ENCODE measurements around the gene CHRNA10. TPM values are rescaled to one million over a fixed set of nuclear protein-coding genes. Genes with fewer than 3 reads are reported as not detected.
A peak's percentile ranks its signal among the peaks of the same experiment; 100 is the strongest.

The CHRNA10 gene
- total RNA-seq, 1 experiment from 2014 or later: 1.7 TPM

GRCh38 chr11:3642071-3642951 lies 28.9 kb downstream of the CHRNA10 start (continued):
- TF ChIP-seq ZNF281 (CRISPR knock-in tag; IDR thresholded peaks at IDR 0.05) (no peak), GRHL2 (CRISPR knock-in tag; IDR thresholded peaks at IDR 0.05; ENCODE audit: insufficient replicate concordance, severe bottlenecking) (no peak), FOXJ3 (CRISPR knock-in tag; IDR thresholded peaks at IDR 0.05; ENCODE audit: borderline replicate concordance) (no peak), NFATC4 (CRISPR knock-in tag; IDR thresholded peaks at IDR 0.05) (no peak), ZNF263 (CRISPR knock-in tag; IDR thresholded peaks at IDR 0.05; ENCODE audit: low read depth) (no peak), KAT7 (CRISPR knock-in tag; IDR thresholded peaks at IDR 0.05; ENCODE audit: borderline replicate concordance) (no peak), ZNF317 (CRISPR knock-in tag; IDR thresholded peaks at IDR 0.05; ENCODE audit: borderline replicate concordance, low read depth) (no peak), EMX1 (CRISPR knock-in tag; IDR thresholded peaks at IDR 0.05) (no peak), ZNF512 (CRISPR knock-in tag; IDR thresholded peaks at IDR 0.05; ENCODE audit: borderline replicate concordance) (no peak), MXD4 (CRISPR knock-in tag; IDR thresholded peaks at IDR 0.05; ENCODE audit: borderline replicate concordance) (no peak), ATF1 (CRISPR knock-in tag; IDR thresholded peaks at IDR 0.05) (no peak), ZNF396 (CRISPR knock-in tag; IDR thresholded peaks at IDR 0.05; ENCODE audit: borderline replicate concordance) (no peak), FOXP4 (CRISPR knock-in tag; IDR thresholded peaks at IDR 0.05) (no peak), CBFB (CRISPR knock-in tag; IDR thresholded peaks at IDR 0.05; ENCODE audit: low read depth) (no peak), CTCF (IDR thresholded peaks at IDR 0.05) (no peak), STAT6 (CRISPR knock-in tag; conservative IDR thresholded peaks at IDR 0.05; ENCODE audit: low read depth) (no peak), ZBTB21 (CRISPR knock-in tag; IDR thresholded peaks at IDR 0.05; ENCODE audit: borderline replicate concordance) (0 out of 2 replicates have a peak, but pooled peaks have one; percentile 31), PRDM15 (CRISPR knock-in tag; IDR thresholded peaks at IDR 0.05) (no peak), JAZF1 (CRISPR knock-in tag; IDR thresholded peaks at IDR 0.05) (no peak), PREB (CRISPR knock-in tag; IDR thresholded peaks at IDR 0.05; ENCODE audit: borderline replicate concordance) (no peak), TCF7 (CRISPR knock-in tag; IDR thresholded peaks at IDR 0.05; ENCODE audit: low read depth) (no peak)
